ENCODE data around the gene SMG1. TPM values are rescaled to one million over a fixed set of nuclear protein-coding genes. Genes with fewer than 3 reads are reported as not detected.

The SMG1 gene
- total and polyA plus RNA-seq, 2 of the 13 experiments (the other 11 are each of a cell fraction or from before 2014, with no cell fraction given) = 48.7 to 53.7 TPM

DNA sequence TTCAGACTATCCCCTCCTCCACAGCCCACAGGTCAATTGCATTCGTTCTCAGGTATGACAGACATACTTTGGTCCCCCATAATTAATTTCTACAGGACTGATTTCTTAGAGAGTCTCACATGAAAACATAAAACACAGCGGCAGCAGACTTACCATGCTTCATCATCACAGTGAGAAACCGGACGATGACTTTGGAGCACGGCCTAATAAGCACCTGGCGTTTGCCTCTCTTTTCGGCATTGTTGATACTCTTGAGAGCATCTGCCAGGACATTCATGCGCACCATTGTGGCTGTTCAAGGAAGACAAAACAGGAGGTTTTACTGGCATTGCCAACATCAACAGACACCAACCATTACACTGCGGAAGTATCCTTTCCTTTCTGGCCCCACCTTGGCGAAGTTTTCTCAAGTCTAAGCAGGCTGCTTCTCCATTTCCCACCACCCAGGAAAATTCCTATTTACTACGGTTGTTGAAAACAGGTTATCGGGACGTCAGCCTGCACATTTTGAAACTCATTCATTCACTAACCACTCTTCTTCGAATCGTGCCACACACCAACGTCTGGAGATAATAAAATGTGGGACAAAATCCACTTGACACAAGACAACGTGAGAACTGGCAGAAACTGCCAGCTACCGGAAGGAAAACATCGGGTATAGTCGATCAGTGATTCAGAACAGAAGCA, 137.2 kb downstream of the SMG1 start (continued):
- TF ChIP-seq RFX1 (IDR thresholded peaks at IDR 0.05) = no peak
- no peak for TF ChIP-seq ZNF101 (CRISPR knock-in tag; IDR thresholded peaks at IDR 0.05; ENCODE audit: borderline replicate concordance, low read depth)
- TF ChIP-seq ZNF230 (CRISPR knock-in tag; IDR thresholded peaks at IDR 0.05) = no peak
- TF ChIP-seq MXD4 (CRISPR knock-in tag; IDR thresholded peaks at IDR 0.05) = no peak; the same call in 1 of the 2 replicates
- no peak for TF ChIP-seq ZNF768 (CRISPR knock-in tag; IDR thresholded peaks at IDR 0.05)
- TF ChIP-seq STAT5B (CRISPR knock-in tag; IDR thresholded peaks at IDR 0.05) = no peak
- TF ChIP-seq SOX6 (IDR thresholded peaks at IDR 0.05) = no peak
- no peak for TF ChIP-seq SOX6 (CRISPR knock-in tag; IDR thresholded peaks at IDR 0.05)
- TF ChIP-seq KAT7 (CRISPR knock-in tag; IDR thresholded peaks at IDR 0.05; ENCODE audit: borderline replicate concordance) = peak; percentile 4; the same call in 1 of the 2 replicates
- 0 out of 2 replicates have a peak, but pooled peaks have one; percentile 70 for TF ChIP-seq ZNF251 (CRISPR knock-in tag; IDR thresholded peaks at IDR 0.05)
- TF ChIP-seq, protein P1, sequence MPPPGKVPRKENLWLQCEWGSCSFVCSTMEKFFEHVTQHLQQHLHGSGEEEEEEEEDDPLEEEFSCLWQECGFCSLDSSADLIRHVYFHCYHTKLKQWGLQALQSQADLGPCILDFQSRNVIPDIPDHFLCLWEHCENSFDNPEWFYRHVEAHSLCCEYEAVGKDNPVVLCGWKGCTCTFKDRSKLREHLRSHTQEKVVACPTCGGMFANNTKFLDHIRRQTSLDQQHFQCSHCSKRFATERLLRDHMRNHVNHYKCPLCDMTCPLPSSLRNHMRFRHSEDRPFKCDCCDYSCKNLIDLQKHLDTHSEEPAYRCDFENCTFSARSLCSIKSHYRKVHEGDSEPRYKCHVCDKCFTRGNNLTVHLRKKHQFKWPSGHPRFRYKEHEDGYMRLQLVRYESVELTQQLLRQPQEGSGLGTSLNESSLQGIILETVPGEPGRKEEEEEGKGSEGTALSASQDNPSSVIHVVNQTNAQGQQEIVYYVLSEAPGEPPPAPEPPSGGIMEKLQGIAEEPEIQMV (CRISPR knock-in tag; IDR thresholded peaks at IDR 0.05; ENCODE audit: low read depth) = no peak
- TF ChIP-seq ZNF264 (CRISPR knock-in tag; IDR thresholded peaks at IDR 0.05) = 0 out of 2 replicates have a peak, but pooled peaks have one; percentile 27
- TF ChIP-seq, protein P2, sequence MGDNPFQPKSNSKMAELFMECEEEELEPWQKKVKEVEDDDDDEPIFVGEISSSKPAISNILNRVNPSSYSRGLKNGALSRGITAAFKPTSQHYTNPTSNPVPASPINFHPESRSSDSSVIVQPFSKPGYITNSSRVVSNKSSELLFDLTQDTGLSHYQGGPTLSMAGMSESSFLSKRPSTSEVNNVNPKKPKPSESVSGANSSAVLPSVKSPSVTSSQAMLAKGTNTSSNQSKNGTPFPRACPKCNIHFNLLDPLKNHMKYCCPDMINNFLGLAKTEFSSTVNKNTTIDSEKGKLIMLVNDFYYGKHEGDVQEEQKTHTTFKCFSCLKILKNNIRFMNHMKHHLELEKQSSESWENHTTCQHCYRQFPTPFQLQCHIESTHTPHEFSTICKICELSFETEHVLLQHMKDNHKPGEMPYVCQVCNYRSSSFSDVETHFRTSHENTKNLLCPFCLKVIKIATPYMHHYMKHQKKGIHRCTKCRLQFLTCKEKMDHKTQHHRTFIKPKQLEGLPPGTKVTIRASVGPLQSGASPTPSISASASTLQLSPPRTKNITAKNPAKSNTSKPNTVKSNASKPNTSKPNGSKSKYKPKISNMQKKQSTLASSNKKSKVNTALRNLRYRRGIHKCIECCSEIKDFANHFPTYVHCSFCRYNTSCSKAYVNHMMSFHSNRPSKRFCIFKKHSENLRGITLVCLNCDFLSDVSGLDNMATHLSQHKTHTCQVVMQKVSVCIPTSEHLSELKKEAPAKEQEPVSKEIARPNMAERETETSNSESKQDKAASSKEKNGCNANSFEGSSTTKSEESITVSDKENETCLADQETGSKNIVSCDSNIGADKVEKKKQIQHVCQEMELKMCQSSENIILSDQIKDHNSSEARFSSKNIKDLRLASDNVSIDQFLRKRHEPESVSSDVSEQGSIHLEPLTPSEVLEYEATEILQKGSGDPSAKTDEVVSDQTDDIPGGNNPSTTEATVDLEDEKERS (CRISPR knock-in tag; IDR thresholded peaks at IDR 0.05) = no peak
- no peak for TF ChIP-seq XRCC5 (optimal IDR thresholded peaks at IDR 0.05; ENCODE audit: low read length)
- TF ChIP-seq TBX2 (CRISPR knock-in tag; IDR thresholded peaks at IDR 0.05; ENCODE audit: borderline replicate concordance) = no peak
- no peak for TF ChIP-seq ZNF562 (CRISPR knock-in tag; IDR thresholded peaks at IDR 0.05; ENCODE audit: borderline replicate concordance)
- 0 out of 2 replicates have a peak, but pooled peaks have one; percentile 35 for TF ChIP-seq ARID2 (CRISPR knock-in tag; IDR thresholded peaks at IDR 0.05; ENCODE audit: borderline replicate concordance)
- TF ChIP-seq POLR2A (IDR thresholded peaks at IDR 0.05; ENCODE audit: insufficient read depth in 1 of 2, low read depth in 2 of 2, low read length in 2 of 2) = 0 out of 4 replicates have a peak, but pooled peaks of 1 of the 2 experiments have one; percentile 37
- peak; percentile 22; the same call in 1 of the 2 replicates for TF ChIP-seq YEATS2 (CRISPR knock-in tag; IDR thresholded peaks at IDR 0.05; ENCODE audit: borderline replicate concordance)
- no peak for TF ChIP-seq ZNF205 (CRISPR knock-in tag; IDR thresholded peaks at IDR 0.05)
- TF ChIP-seq ZNF235 (CRISPR knock-in tag; IDR thresholded peaks at IDR 0.05; ENCODE audit: borderline replicate concordance) = peak; percentile 33; the same call in 1 of the 2 replicates
- TF ChIP-seq ZNF253 (CRISPR knock-in tag; IDR thresholded peaks at IDR 0.05; ENCODE audit: borderline replicate concordance) = no peak
- TF ChIP-seq, protein P3, sequence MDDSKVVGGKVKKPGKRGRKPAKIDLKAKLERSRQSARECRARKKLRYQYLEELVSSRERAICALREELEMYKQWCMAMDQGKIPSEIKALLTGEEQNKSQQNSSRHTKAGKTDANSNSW (CRISPR knock-in tag; IDR thresholded peaks at IDR 0.05; ENCODE audit: borderline replicate concordance) = 0 out of 2 replicates have a peak, but pooled peaks have one; percentile 25
- no peak for TF ChIP-seq ETV6 (CRISPR knock-in tag; conservative IDR thresholded peaks at IDR 0.05)
- peak; percentile 54; the same call in 1 of the 2 replicates for TF ChIP-seq ZNF468 (CRISPR knock-in tag; IDR thresholded peaks at IDR 0.05)
